Sigmoid colon (tissue), 4 donors: ENCODE measurements around the gene SSC4D.
"Not testable (repeated sequence)": the region's sequence is repeated elsewhere in the genome, so short reads cannot be mapped to it uniquely, and the experiment has no call there.

Experiments
- CTCF ChIP-seq, 4 experiments: fragments of 450-650 bp in 3 of 4; fragments of 200-600 bp in 1 of 4; IDR thresholded peaks; one replicate each; pipeline ENCODE4 v1.5.1; 2016 to 2019; ENCODE audit warnings: antibody characterized with exemption in 4 of 4, mild to moderate bottlenecking in 3 of 4, moderate library complexity in 2 of 4
- EP300 ChIP-seq, 4 donors: sonication (generic); formaldehyde crosslinking; IDR thresholded peaks; one replicate each; pipeline ENCODE4 v1.6.1; 2017; ENCODE audit warnings: antibody characterized with exemption in 4 of 4
- POLR2A ChIP-seq, 2 donors: fragments of 450-650 bp; IDR thresholded peaks; one replicate each; pipeline ENCODE4 v1.6.1; 2016; ENCODE audit warnings: antibody characterized with exemption in 2 of 2, mild to moderate bottlenecking in 2 of 2, moderate library complexity in 2 of 2
- POLR2AphosphoS5 ChIP-seq, 4 donors: sonication (generic); formaldehyde crosslinking; IDR thresholded peaks; one replicate each; pipeline ENCODE4 v1.6.1; 2017; ENCODE audit warnings: antibody characterized with exemption in 4 of 4

- TF ChIP-seq EP300, CTCF, POLR2A, POLR2AphosphoS5 (IDR thresholded peaks at IDR 0.05): not testable (repeated sequence)
These were observed 11.6 kb upstream of the SSC4D start for GRCh38 chr7:76421097-76421496.
